HG03571 (cell line): ENCODE measurements around the gene MOCS1.

Experiments used
- ATAC-seq: cut with Tn5 transposase; IDR thresholded peaks from one replicate; pipeline ENCODE4 v1.9.1; 2021; ENCODE audit not compliant: unreplicated experiment

MOCS1 gene

DNA sequence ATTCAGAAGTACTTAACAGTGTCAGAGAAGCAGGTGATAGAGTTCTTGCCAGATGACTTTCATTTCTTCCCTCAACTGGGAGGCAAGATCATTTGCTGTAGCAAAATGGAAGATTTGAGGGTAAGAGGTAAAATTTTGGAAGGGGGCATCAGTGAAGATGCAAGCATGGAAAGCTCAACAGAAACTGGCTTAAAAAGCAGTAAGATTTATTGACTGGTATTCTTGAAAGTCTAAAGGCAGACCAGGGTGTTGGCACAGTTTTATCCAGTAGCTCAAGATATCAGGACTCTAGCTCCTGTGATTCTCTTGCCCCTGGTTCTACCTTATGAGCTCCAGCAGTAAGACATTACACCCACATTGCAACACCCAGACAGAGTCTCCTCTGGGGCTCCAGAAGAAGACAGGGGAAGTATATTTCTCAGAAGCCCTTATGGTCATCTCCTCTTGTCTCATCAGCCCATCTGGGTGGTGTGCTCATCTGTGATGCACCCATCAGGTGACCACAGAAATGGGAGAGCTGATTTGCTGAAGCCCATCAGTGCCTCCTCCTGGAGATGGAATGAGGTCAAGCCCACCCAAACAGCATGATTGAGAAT is 16.0 kb upstream of the MOCS1 start:
- no peak for ATAC-seq

DNA sequence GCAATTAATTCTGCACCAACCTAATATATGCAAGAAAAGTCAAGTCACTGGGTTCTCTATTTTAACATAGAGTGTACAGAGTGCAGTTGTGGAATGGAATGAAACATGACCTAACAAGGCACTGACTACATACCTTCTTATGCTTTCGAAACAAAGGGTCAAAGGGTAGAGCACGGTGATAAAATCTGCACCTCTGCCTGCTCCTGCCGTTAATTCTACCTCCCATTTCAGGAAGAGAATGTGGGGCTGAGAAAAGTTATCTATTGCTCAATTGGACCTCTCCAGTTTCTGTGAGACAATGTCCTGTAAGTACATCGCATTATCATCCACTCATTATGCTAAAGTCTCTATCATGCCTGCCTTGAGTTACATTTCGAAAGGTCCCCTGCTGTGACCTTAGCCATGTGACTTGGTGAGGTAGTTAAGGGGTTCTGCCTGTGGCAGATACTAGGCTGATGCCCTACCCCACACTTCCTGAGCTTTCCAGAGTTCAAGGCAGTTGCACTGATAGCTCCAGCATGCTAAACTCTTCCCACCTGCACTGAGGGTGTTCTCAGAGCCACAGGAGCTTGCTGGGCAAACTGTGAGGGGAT is 14.0 kb upstream of the MOCS1 start:
- ATAC-seq: no peak

DNA sequence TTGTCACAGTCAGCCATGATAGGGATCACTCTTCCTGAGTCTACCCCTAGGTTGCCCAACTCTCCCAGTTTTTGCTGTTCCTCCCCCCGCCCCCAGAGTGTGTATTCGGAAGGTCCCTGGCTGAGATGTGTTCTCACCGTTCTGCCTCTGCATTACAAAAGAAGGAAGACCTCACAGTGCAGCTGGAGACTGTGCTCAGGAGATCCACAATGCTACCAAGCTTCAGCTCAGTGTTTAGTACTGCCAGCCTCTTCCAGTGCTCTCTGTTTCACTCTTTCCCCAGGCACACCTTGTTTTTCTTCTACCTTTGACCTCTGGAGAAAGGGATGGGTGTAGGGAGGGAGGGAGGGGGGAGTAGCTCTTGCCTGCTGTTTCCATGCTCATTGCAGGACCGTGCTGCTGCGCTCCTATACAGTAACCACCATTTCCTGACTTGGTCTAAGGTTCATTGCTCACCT is 13.4 kb upstream of the MOCS1 start:
- no peak for ATAC-seq

DNA sequence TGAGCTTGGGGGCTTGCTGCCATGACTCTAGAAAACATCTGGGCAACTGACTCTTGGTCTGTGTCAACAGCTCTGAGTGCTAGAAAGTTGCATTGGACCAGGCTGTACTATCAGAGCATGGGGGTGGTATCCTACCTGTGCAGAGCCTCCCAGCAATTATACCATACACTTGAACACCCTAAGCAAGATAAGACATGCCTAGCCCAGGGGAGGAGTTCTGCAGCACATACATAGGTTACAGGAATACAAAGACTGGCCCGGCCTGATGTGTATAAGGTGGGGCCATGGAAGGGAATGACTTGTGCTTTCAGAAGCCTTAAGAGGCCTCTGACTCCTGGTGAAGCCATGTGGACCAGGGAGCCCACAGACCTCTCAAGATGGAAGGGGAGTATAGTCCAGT is 11.4 kb upstream of the MOCS1 start:
- no peak for ATAC-seq

DNA sequence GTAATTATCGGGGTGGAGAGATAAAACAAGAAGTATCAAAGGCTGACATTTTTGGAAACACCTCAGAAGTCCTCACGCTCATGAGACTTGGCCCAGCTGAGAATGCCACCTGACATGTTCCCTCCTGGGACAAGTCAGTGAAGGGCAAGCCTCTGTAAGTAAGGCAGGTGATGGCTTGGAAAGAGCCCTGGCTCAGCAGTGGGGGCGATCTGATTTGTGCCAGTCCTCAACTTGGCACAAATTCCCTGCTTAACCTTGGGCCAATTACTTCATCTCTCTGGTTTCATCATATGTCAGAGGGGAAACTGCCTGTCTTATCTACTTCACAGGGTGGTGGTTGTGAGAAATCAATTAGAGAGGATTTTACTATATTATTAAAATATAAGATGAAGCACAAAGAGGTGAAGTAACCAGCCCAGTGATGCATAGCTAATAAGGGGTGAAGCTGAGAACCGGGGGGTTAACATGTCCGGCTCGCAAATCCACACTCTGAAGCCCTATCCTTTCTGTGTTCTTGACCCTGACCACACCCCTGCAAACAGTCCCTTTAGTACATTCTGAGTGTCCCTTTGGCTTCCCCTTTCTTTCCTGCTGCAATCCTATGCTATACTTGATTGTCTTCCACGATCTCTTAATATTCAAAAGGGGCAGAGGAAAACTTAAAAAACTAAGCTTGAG is 8.8 kb upstream of the MOCS1 start:
- no peak for ATAC-seq

DNA sequence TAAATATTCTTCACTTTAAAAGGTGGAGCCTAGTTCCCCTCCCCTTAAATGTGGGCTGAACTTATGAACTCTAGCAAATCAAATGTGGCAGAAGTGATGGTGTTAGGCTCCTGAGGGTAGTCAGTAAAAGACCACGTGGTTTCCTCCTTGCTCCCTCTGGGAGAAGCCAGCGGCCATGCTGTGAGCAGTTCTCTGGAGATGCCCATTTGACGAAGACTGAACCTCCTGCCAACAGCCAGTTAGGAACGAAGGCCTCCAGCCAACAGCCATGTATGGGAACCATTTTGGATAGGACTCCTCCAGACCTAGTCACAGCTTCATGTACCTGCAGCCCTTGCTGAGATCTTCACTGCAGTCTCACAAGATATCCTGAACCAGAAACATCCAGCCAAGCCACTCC is 7.6 kb upstream of the MOCS1 start:
- ATAC-seq: no peak

DNA sequence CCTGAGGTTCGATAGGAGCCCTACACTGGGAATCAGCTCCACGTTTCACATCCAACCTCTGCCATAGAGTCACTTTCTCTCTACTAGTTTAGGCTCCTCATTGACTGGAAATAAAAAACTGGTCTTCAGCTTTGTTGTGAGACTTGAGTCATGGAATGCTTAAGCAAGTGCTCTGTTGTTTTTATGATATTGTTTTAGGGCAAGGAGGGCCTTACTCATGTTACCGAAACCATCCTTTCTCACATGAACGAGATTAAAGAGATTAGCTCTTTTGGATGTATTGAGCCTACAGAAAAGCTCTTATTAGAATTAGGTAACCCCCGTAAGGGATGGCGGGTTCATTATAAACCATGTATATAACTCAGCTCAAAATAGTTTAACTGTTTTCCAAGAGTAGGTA is 6.9 kb upstream of the MOCS1 start:
- no peak for ATAC-seq

DNA sequence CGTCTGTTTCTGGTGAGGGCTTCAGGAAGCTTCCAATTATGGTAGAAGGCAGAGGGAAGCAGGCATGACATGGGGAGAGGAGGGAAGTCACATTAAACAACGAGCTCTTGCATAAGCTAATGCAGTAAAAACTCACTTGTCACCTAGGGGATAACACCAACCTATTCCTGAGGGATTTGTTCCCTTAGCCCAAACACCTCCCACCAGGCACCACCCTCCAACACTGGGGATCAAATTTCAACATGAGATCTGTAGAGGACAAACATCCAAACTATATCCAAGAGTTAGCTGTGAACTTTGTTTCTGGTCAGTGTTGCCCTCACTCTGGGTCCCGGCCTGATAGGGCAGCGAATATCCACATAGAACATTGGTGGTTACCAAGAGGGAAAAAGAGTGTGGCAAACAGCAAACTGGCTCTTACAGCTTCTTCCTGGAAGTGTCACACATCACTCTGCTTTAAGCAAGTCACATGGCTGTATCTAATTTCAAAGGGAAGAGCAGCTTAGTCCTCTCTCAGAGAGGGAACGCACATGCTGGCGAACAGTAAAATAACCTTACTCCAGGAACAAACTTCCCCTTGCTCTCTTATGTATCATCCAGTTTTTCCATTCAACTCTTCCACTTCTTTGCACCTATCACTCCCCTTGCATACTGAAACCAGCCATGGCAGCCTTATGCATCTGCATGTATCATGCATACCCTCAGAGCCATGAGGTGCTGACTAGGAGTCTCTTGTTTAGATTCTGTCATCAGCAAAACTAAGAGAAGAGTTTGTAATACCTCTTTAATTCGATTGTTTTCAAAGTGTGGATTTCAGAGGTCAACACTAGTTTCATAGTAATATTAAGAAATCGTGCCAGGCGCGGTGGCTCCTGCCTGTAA is 4.8 kb upstream of the MOCS1 start:
- ATAC-seq: no peak

DNA sequence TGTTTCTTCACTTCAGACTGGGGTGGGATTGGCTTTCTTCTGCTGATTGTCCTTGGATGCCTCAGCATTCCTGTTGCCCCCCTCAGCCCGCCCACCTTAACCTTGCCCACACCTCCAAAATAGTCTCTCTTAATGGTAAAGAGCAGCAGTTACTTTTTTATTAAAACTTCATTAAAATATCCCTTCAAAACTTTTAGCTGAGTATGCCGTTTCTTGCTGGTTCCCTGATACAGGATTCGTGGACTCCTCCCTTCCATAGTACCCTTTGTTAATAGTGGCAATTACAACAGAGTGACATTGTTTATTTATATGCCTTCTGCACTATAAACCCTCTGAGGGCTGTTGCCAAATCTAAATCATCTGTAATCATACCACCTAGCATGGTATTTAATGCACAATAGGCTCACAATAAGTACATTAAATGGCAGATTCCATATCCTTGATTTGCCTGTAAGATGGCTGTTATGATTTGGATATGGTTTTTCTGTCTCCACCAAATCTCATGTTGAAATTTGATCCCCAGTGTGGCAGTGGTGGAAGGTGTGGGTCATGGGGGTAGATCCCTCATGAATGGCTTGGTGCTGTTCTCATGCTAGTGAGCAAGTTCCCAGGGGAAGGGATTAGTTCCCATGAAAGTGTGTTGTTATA is 3.5 kb upstream of the MOCS1 start:
- ATAC-seq: no peak

DNA sequence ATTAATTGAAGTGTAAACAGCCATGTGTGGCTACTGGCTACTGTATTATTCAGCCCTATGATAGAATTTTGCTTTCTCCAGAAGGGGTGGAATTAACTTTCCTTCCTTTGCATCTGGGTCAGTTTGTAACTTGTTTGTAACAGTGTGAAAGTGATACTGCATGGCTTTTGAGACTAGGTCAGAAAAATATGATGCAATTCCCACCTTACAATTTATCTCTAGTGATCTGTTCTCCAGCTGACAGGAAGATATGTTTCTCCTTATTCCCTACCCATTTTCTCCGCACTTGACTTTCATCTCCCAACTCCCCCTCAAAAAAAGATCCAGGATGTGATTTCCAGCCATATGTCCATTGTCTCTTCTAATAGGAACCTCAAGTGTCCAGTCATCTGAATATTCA is 2.6 kb upstream of the MOCS1 start:
- ATAC-seq: no peak

DNA sequence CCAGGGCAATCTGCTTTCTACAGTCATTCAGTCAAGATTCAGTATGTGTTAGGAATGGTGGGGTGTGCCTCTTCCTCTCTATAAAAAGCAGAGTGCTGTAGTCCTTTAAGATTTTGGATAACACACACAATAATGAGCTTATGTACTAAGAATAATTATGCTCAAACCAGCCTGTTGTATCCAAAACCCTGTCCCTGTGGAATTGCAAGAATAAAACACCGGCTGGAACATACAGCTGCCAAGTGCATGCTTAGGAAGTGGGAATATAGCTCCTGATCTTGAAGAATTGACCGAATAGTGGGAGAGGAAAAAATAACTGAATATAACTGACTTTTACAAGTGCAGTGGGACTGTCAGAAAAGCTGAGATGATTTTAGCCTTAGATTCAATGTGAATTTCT is 979 bp upstream of the MOCS1 start:
- no peak for ATAC-seq

DNA sequence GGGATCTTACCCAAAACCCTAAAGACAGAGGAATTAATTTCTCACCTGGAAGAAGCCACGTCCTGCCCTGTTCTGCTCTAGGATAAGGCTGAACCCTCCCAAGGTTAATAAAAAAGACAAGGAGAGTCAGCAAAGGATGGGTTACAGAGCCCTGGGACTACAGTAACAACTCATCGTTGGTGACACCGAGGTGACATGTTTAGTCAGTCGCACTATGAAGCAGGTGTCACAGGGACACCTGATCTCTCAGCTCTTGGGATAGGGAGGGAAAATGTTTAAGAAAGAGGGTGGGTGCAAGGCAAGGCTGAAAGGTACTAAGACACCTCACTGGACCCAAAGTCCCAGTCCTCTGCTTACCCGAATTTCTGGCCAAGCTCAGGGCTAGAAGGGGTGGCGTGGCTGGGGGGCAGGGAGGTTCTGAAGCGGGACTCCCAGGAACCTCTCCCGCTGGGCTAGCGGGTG is 562 bp downstream of the MOCS1 start:
- ATAC-seq: no peak

DNA sequence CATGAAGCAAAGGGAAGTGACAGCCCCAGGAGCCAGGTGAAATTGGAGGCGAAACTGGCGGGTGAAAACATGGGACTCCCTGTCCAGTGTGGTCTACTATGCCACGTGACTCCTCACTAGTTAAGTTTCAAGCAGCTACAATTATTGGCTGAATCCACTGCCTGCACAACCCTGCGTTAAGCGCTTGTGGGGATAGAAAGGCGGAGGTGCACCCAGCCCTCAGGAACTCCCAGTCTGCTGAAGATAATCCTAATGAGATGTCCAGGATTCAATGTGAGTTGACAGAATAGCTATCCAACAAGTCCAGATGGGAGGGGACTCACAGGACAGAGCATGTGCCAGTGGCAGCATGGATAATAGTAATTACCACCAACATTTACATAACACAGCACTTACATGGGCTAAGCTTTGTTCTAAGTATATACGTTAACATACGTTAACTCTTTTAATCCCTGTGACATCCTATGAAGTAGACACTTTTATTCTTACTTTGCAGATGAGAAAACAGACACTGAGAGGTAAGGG is 1.8 kb downstream of the MOCS1 start:
- ATAC-seq: no peak

DNA sequence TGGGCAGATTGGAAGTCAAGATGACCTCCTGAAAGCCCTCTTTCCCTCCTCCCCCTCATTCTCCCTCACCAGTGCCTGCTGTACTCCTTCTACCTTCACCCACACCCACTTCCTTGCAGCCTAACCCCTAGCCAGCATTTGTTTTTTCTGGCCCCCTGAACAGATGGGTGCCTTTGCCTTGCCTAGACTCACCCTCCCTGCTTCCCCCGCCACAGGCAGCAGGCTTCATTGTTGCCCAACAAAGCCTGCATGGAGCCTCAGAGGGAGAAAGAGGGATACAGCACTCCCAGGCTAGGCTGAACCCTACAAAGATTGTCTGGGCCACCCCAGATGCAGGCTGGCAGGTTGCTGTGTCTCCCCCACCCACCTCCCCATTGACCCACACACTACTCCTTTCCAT is 2.7 kb downstream of the MOCS1 start:
- ATAC-seq: no peak

DNA sequence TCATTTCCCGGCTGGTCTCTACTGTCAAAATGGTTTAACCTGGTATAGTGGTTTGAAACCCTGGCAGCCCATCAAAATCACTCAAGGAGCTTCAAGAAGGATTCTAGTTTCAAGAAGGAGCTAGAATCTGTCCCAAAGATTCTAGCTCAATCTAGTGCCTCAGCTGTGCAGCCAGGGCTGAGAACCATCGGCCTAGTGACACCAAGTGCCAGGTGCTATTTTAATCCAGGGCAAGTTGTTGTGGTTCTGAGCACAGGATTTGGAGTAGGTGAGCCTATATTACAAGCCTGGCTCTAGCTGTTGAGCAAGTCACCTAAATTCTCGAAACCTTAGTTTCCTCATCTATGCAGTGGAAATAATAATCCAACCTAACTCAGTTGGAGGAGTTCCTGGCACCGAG is 3.7 kb downstream of the MOCS1 start:
- no peak for ATAC-seq

DNA sequence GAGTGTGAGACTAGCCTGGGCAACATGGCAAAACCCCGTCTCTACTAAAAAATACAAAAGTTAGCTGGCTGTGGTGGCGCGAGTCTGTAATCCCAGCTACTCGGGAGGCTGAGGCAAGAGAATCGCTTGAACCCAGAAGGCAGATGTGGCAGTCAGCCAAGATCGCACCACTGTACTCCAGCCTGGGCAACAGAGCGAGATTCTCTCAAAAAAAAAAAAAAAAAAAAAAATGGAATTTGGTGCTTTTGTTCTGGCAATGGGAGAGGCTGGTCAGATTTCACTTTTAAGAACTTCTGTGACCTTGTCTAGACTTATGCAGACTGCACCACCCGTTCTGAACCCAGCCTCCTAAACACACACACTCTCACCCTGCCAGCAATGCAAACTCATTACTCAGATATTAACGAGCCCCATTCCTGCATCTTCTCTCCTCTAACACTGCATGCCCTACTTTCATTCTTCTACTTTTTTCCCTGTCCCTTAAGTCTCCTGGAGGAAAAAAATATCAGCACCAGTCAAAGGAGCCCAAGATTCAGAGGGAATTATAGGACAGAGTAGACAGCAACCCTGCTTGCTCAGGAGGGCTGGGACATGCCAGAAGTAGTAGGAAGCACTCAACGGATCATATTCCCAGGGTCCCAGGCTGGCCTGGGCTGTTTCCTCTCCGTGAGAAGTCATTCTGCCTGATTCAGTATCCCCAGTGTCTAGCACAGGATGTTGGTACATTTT is 4.4 kb downstream of the MOCS1 start:
- no peak for ATAC-seq

DNA sequence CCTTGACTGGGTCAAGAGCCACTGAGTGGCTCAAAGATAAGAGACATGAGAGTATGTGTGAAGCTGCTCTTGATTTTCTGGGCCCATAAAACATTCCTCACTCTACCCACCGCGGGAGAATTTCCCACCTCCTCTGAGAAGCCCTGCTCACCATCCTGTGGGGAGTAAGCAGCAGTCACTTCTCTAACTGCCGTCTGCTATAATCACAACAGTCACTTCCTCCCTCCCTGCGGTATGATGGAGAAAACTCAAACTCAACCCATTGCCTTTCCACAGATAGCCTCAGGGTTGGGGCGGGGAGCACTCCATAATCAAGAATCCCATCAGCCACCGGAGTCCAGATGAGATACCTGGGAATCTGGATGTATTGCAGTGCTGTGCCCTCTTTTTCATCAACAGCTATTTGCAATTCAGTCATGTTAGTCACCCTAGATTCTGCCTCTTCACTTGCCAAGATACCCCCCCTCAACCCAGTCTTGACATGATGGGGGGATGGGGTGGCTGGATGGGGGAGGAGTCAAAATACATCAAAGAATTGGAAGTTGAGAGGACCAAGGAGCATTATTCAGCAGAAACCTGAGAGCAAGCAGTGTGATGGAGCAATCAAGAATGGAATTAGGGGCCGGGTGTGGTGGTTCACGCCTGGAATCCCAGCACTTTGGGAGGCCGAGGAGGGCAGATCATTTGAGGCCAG is 5.1 kb downstream of the MOCS1 start:
- ATAC-seq: no peak

DNA sequence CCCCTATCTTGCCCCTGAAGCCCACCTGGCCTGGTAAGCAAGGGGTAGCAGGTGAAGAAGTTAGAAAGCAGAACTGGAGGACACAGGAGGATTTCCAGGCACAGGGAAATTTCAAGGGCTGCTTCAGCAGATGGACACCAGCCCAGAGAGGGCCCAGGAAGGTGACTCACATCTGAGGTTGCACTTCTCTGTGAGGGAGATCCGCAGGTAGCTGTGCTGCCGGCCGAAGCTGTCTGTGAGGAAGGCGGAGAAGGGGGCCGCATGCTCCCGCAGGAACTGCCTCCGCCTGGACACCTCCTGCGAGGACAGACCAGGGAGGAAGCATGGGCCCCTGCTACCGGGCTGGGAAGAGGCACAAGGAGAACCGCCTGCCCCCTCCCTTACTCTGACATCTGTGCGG is 7.1 kb downstream of the MOCS1 start:
- no peak for ATAC-seq

DNA sequence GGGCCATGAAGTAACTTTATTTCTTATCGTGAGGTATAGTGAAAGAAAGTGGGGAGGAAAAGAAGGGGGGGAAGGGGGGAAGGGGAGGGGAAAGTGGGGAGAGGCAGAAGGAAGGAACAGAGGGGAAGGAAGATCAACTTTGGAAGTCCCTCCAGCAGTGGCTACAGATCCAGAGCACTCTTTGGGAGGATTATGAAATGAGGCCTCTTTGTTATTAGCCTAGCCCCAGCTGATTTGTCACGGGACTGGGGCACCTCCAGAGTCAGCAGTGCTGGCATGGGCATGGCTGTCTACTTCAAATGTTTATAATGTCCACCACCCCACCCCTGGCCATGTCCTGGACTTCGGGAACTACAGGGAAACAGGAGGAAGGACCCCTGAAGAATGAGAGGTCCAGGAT is 7.6 kb downstream of the MOCS1 start:
- ATAC-seq: no peak

DNA sequence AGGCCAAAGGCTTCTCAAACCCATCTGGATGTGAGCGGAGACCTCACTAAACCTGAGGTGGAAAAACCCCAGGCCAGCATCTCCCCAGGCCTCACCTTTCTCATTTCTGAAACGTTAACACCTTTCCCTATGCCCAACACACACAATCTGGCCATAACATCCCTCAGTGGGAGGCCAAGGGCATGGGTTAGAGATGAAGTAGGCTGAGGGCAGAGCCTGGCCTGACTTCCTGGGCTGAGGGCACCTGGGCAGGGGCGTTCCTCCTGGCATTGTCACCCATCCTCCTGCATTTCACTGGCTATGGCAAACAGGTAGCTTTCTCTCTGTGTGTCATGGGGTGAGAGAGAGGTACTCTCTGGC is 8.4 kb downstream of the MOCS1 start:
- no peak for ATAC-seq
